Skeletal muscle cell (primary cell): ENCODE measurements around the gene TP53RK.

Experiments used
- DNase-seq: peaks from one replicate; pipeline ENCODE4 v3.0.0-alpha.2; 2010; ENCODE audit warnings: low read depth
- H3K4me3 ChIP-seq: 2 replicates; pipeline ENCODE4 v1.5.1; 2011; ENCODE audit warnings: low read depth, mild to moderate bottlenecking, control low read depth, low read length, moderate library complexity

TP53RK gene

DNA sequence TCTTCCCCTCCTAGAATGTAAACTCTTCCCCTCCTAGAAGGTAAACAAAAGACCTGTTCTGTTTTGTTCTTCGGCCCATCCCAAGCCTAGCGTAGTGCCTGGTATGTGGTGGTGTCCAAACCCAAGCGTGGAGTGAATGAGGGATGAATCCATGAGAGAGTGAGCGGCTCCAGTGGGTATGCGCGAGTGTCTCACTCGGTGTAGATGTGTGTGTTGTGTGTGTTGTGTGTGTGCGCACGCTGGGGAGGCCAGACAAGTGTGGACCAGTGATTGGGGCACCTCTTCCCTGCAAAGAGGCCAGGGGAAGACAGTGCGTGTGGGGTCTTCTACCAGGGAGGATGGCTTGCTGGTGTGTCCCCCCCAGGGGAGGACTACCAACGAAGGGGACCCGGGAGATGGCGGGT, 19.8 kb upstream of the TP53RK start:
- H3K4me3 ChIP-seq = peak overlapping the region; percentile 71
- no peak for DNase-seq

DNA sequence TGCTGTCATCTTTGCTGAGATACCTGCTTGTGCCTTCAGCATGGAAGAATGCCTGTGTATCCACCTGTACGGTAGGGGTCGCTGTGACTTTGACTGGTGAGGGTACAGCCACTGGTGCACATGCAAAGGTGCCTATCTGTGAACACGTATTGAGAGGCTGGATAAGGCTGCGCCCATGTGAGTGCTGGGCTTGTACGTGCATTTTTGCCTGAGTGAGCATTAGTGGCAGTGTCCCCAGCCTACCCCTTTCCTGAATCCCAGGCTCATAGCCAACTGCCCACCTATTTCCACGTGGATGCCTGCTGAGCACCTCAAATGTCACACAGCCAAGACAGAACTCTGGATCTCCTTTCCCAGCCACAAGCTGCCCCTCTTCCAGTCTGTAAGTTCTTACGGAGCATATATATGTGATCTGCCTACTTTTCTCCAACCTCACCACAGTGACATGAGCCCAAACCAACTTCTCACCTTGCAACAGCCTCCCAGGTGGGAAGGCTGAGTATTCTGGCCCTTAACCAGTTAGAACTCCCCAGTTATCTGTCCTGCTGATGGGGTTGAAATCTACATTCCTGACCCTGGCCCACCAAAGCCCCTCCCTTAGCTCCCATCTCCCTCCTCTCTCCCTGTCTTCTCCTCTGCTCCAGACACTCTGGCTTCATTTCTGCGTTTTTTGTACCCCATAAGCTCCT, 19.1 kb upstream of the TP53RK start:
- no peak overlapping the region for H3K4me3 ChIP-seq
- DNase-seq = no peak

DNA sequence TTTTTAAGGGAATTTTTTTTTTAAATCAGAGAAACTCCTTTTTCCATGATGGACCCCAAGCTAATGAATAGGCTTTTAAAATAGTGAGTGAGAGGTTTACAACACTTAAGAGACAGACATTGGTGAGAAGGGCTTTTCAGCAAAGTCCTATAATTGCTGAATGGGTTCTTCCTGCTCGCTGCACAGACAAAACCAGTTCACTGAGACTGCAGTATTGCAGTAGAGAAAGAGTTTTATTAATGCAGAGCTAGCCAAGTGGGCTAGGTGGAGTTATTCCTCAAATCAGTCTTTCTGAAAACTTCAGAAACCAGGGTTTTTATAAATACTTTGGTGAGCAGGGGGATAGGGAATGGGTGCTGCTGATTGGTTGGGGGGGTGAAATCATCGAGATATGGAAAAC, 17.0 kb upstream of the TP53RK start:
- H3K4me3 ChIP-seq = no peak overlapping the region
- DNase-seq = no peak

DNA sequence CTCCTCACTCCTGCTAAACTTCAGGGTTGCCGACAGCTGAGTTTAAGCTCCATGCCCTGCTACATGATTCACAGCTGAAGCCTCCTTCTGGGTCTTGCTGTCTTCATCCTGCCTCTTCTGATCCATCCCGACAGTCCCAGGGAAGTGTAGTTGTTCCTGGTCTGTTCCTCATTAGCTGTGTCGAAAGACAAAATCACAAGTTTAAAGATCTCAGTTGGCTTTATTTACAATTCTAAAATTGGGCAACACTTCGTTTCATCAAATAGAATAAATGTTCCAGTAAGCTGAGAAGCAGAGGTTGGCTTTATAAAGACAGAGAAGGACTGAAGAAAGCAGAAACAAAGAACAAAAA, 16.1 kb upstream of the TP53RK start:
- no peak overlapping the region for H3K4me3 ChIP-seq
- DNase-seq = no peak

DNA sequence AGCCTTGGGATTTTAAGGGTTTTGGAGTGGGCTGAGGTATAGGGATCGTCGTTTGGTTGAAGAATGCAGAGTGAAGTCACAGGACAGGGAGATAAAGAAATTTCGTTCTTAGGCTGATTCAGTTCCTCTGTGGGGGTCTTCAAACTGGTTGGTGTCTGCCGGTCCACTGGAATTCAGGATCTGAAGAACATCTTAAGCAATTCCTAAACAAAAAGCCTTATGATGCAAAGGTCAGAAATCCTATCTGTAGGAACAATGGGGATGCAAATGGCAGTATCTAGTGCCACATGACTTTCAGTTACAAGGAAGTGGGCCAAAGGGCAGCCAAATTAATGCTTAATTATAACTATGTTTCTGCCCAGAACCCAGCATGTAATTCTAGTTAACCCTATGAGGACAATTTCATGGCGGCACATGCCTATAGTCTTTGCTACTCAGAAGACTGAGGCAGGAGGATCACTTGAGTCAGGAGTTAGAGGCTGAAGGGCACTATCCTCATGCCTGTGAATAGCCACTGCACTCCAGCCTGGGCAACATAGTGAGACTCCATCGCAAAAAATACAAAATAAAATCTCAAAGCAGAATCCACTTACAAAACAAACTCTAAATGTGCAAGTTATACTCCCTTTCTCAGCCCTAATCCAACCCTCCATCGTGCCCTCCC, 15.6 kb upstream of the TP53RK start:
- DNase-seq = no peak
- no peak overlapping the region for H3K4me3 ChIP-seq

DNA sequence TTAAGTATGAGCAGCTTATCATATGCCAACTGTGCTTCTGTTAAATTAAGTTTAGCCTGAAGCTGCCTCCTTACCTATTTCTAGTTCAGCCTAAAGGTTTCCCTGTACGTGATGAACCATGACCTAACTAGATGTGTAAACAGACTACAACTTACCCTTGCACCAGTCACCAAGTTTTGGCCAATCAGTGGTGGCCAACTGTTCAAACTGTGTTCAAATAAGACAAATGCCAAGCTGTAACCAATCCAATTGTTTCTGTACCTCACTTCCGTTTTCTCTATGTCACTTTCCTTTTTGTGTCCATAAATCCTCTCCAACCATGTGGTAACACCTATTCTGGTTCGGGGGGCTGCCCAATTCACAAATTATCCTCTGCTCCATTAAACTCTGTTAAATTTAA, 14.2 kb upstream of the TP53RK start:
- no peak for DNase-seq
- H3K4me3 ChIP-seq = no peak overlapping the region

DNA sequence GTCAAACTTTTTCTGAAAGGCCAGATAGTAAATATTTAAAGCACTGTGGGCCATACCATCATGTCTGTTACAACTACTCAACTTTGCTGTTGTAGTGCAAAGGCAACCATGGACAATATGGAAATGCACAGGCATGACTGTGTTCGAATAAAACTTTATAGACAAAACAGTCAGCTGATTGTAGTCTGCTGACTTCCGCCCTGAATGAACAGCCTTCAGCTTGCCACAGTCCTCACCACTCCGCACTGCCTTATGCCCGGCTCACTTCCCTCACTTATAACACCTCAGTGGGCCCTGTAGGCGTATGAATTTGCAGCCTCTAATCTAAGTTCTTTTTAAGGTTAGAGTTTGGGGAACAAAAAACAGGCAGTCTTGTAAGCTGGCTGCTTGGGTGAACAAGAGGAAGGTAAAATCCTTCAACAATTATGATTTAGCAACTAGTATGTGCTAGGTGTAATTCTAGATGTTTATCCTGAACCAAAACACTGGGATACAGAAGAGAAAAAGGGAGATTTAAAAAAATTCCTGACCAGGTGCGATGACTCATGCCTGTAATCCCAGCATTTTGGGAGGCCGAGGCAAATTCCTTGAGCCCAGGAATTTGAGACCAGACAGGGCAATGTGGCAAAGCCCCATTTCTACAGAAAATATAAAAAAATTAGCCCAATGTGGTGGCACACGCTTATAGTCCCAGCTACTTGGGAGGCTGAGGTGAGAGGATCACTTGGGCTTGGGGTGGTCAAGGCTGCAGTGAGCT, 13.4 kb upstream of the TP53RK start:
- no peak for DNase-seq
- no peak overlapping the region for H3K4me3 ChIP-seq

DNA sequence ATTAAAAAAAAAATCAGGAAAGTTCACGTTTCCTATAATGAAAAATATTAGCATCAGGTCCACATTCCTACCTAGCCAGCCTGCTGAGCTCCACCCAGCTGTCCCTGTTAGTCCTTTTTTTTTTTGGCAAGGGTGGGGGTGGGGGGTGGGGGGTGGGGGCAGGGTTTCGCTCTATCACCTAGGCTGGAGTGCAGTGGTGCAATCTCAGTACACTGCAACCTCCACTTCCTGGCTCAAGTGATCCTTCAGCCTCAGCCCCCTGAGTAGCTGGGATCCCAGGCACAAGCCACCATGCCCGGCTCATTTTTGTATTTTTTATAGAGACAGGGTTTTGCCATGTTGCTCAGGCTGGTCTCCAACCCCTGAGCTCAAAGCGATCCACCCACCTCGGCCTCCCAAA, 12.7 kb upstream of the TP53RK start:
- H3K4me3 ChIP-seq = no peak overlapping the region
- DNase-seq = no peak

DNA sequence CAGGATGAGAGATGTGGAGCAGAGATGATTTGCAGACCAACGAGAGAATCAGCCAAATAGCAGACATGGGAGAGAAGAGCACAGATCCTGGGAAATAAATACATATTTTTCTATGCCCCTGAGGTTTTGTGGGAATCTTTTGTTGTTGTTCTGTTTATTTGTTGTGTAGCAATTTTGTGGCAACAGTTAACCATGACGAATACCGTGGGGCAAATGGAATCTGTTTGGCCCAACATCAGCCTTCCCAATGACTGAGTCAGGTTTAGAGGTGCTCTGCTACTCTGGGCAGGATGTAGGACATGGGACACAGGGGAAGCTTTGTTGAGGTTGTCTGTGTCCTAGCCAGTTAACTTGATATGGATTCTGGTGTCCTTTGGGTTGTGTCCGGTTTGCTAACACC, 12.3 kb upstream of the TP53RK start:
- DNase-seq = no peak
- H3K4me3 ChIP-seq = no peak overlapping the region

DNA sequence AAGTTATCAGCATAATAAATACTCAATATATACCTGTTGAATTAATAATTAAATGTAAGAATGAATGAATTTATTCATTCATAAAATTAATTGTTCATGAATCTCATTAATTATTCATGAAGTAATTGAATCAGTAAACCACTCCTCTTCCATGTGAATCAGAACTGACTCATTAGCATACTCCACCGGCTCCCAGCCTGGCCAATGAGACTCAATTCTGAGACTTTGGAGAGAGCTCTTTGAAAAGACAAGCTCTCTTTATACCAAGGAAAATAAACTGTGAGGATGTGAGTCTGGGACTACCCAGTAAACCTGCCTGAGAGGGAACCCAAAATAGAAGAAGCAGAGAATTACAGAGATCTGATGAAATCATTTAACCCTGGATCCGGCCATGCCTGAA, 11.8 kb upstream of the TP53RK start:
- H3K4me3 ChIP-seq = no peak overlapping the region
- DNase-seq = no peak

DNA sequence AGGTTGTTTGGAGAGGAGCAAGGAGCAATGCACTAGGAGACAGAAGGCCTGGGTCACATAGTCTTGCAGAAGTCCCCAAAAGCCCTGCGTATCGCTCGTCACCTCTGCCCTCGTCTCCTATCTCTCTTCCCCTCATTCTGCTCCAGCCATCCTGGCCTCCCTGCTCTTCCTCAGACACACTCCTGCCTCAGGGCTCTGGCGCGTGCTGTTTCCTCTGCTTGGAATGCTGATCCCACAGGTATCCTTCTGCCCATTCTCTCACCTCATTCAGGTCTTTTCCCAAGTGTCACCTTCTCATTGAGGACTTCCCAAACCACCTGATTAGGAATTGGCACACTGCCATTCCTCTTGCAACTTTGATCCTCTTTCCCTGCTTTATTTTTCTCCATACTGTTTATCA, 11.2 kb upstream of the TP53RK start:
- DNase-seq = no peak
- H3K4me3 ChIP-seq = no peak overlapping the region

DNA sequence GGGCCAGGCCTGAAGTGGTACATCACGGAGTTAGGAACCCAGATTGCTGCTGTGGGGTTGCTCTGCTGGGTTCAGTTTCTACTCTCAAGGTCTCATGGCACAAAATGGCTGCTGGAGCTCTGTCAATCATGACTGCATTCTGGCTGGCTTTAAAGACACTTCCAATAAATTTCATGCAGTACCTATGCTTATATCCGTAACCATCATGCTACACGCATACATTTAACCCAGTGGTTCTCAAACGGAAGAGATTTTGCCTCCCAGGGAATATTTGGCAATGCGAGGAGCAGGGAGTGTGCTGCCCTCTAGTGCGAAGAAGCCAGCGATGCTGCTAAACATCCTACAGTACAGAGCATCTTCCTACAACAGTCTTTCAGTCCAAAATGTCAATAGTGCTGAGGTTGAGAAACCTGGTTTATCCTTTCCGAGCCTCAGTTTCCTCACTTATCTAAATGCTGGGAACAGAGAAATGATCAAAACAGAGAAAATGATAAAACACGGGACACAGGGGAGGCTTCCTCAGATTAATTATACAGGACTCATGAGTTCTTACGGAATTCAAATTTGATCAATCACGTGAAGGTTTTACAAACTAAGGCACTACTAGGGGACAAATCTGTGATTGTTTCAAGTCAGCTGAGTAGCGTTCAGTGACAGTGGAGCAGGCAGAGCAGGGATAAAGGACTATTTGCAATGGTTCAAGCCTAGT, 10.6 kb upstream of the TP53RK start:
- no peak overlapping the region for H3K4me3 ChIP-seq
- DNase-seq = no peak

DNA sequence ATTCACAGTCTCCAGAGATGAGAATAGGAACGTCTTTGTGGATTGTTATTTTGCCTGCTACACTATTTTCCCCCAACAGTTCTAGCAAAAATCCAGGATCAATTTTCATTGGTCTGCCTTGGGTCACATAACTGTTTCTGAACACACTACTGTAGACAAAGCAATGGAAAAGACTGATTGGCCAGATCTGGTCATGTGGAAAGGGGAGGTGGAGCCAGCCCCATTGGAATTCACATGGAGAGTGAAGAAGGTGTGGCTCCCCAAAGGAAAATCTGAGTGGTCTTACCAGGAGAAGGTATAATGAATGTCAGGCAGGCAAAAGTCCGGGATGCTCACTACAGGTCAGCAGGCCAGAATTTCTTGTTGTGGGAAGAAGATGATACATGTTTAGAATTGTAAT, 9.5 kb upstream of the TP53RK start:
- DNase-seq = no peak
- H3K4me3 ChIP-seq = no peak overlapping the region

DNA sequence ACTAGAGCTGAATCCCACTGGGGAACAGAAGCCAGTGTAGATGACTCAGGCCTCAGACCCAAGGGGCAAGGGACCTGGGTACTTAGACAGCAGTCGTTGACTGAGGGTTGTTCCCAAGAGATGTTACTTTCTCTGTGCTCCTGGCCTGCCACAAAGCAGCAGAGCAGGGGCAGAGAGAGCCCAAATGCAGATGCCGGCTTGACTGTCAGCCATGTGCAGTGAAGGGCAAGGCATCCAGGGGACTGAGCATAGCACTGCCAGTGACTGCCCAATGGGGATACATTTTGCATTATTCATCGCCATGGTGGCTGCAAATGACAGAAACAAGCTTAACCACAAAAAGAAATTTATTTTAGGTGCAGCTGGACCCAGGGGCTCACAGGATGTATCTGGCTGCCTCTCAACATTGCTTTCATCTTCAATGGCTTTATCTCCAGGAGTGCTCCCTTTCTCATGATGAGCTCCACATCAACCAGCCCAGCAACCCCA, 7.6 kb upstream of the TP53RK start:
- H3K4me3 ChIP-seq = no peak overlapping the region
- DNase-seq = no peak

DNA sequence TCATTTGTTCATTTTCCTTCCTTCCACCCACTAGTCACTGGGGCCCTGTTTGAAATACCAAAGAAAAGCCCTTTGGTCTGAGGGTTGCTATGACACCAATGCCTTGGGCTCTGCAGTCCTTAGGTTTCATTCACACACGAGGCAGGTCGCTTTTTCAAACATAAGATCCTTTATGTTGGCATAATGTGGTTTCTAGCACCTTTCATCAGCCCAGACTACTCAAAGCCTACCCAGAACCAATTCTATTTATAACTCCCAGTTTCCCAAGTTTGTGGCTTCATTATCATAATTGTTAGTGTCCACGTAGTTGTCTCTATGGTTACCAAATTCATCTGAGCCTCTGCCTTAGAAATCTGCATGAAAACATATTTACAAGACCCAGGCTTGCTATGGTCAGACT, 6.6 kb upstream of the TP53RK start:
- DNase-seq = no peak

DNA sequence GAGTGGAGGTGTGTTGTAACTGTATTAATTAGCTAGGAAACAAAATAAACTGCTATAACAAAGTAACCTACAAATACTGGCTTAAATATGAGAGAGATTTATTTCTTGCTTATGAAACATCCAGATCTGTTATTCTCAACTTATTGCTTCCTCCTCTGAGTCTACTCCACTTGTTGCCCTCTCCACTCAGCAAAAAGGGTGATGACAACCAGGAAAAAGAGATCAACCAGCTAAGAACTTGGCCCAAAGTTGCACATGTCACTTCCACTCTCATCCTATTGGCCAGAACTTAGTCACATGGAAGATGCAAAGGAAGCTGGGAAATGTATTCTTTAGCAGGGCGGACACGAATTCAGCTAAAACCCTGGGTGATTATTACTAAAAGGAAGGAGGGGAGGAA, 5.2 kb upstream of the TP53RK start:
- no peak overlapping the region for H3K4me3 ChIP-seq
- DNase-seq = no peak

More for the DNA sequence above, 6.6 kb upstream of the TP53RK start:
- H3K4me3 ChIP-seq = no peak overlapping the region

DNA sequence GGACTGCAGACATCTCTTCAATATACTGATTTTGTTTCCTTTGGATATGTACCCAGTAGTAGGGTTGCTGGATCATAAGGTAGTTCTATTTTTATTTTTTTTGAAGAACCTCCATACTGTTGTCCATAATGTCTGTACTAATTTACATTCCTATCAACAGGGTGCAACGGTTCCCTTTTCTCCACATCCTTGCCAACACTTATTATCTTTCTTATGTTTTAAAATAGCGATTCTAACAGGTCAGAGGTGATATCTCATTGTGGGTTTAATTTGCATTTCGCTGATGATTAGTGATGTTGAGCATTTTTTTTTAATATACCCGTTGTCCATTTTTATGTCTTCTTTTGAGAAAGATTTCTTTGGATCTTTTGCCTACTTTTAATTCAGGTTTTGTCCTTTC, 2.0 kb upstream of the TP53RK start:
- H3K4me3 ChIP-seq = no peak overlapping the region
- no peak for DNase-seq

DNA sequence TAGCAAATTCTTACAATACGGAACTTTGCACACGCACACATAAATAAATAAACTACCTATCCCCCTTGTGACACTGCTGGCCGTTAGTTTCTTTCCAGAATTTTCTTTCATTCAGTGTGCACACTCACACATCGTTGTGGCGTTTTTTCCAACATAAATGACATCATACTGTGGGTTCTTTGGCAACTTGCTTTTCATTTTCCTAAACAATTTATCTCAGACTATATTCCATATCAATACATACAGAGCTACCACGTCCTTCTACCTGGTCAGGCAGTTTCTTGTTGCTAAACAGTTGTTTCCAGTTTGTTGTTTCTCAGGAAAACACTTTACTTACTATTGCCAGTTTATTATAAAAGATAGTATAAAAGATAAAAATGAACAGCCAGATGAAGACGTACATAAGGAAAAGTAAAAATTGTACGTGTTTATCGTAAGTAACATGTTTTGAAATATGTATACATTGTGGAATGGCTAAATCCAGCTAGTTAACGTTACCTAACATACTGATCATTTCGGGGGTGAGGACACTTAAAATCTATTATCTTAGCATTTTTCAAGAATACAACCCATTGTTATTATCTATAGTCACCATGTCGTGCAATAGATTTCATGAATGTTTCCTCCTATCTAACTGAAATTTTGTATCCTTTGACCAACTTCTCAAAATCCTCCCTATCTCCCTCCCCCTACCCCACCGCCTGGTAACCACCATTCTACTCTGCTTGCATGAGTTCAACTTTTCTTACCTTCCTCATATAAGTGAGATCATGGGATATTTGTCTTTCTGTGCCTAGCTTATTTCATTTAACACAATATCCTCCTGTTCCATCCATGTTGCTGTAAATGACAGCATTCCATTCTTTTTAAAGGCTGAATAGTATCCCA, 1.2 kb upstream of the TP53RK start:
- no peak for DNase-seq
- peak overlapping the region; percentile 86 for H3K4me3 ChIP-seq

DNA sequence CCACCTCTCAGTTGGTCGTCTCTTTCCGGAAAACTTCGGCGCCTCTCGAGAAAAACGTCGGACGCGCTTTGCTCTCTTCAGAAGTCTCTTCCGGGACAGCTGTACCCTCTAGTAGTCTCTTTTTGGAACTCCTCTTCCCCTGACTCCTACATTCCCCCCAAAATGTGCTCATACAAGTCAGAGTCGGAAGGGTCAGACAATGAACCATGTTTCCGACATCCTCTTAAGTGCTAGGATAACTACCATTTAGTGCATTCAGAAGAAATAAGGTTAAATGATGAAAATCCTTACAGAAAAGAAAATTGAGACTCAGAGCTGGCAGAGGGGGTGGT, 476 bp upstream of the TP53RK start:
- DNase-seq = no peak
- peak overlapping the region; percentile 86 for H3K4me3 ChIP-seq
